ENCODE results near the gene LRRTM2. TPM values are rescaled to one million over a fixed set of nuclear protein-coding genes. Genes with fewer than 3 reads are reported as not detected.

The LRRTM2 gene
- total and polyA plus RNA-seq, 2 donors, result 0.14 to 3.3 TPM

Other genes with a start within 250 kb of the LRRTM2 start
- gene CTNNA1, start 121.9 kb downstream of the LRRTM2 start, total RNA-seq, result 331 TPM
- gene CTNNA1, start 121.9 kb downstream of the LRRTM2 start, polyA plus RNA-seq, result 170 TPM